K562 (cell line): Measurements from ENCODE around the gene ZBTB14. TPM values are rescaled to one million over a fixed set of nuclear protein-coding genes. Genes with fewer than 3 reads are reported as not detected.

ENCODE experiments used
- ATAC-seq: fragments of 200-7000 bp; cut with Tn5 transposase; 3 replicates; pipeline ENCODE4 v1.9.1; 2020; ENCODE audit warnings: moderate library complexity
- BruUV-seq: library from RNA; stranded (reverse); fragments of 400-500 nt; replicated peaks from 2 replicates; lab custom pipeline; 2021; lab: Mats Ljungman, UMichigan
- CTCF ChIA-PET: fragments of 300-600 bp; formaldehyde crosslinking; extraction: SDS; loops from one replicate; lab custom pipeline; 2021; ENCODE audit warnings: low intra/inter-chr PET ratio; lab: Yijun Ruan, JAX
- POLR2A ChIA-PET: fragments of 300-600, 350-650 bp; sonication (Branson Sonifier 250); formaldehyde crosslinking; extraction: SDS; loops from one replicate; lab custom pipeline; 2021; ENCODE audit warnings: antibody characterized with exemption, inconsistent platforms; lab: Yijun Ruan, JAX
- DNase-seq, 4 experiments: peaks; one replicate each; pipeline versions ENCODE4 v3.0.0 to v3.0.0-alpha.2; 2011 to 2018; ENCODE audit warnings: low spot score in 3 of 4, mixed read lengths in 3 of 4; ENCODE audit errors: extremely low read depth in 1 of 4
- FAIRE-seq: peaks from 2 replicates; lab custom pipeline; 2011; peaks lifted over from hg19 to GRCh38; lab: Jason Lieb, UNC
- H2AFZ ChIP-seq: 2 replicates; pipeline ENCODE4 v1.6.0; 2011; ENCODE audit warnings: low read depth, low read length, control low read depth, inconsistent platforms
- H3K27ac ChIP-seq: fragments of 200-600 bp; 3 replicates; pipeline ENCODE4 v1.8.0; 2011; ENCODE audit warnings: low read depth, mild to moderate bottlenecking, control low read depth, inconsistent platforms, low read length, moderate library complexity, mixed read lengths; ENCODE audit errors: extremely low read depth
- H3K27me3 ChIP-seq, 2 experiments: fragments of 300-600 bp in 1 of 2; 2 replicates in 1 of 2; 3 replicates in 1 of 2; pipeline versions ENCODE4 v1.6.0 to v1.8.0; 2011; ENCODE audit warnings: inconsistent platforms in 2 of 2, low read length in 2 of 2, mild to moderate bottlenecking in 1 of 2, mixed read lengths in 1 of 2, moderate library complexity in 1 of 2; ENCODE audit not compliant: control insufficient read depth in 2 of 2, insufficient read depth in 2 of 2
- H3K36me3 ChIP-seq: fragments of 300-600 bp; 3 replicates; pipeline ENCODE4 v1.8.0; 2011; ENCODE audit warnings: mild to moderate bottlenecking, low read length, inconsistent platforms; ENCODE audit not compliant: control insufficient read depth, insufficient read depth
- H3K4me1 ChIP-seq, 2 experiments: fragments of 200-600 bp in 1 of 2; replicated peaks in 1 of 2; 2 replicates in 1 of 2; 3 replicates in 1 of 2; pipeline versions ENCODE4 v1.5.1 to v1.8.0; 2011; ENCODE audit warnings: inconsistent platforms in 2 of 2, low read length in 2 of 2, mild to moderate bottlenecking in 1 of 2, mixed read lengths in 1 of 2, moderate library complexity in 1 of 2; ENCODE audit not compliant: control insufficient read depth in 2 of 2, insufficient read depth in 2 of 2
- H3K4me2 ChIP-seq: 2 replicates; pipeline ENCODE4 v1.6.1; 2011; ENCODE audit warnings: low read length, control low read depth, inconsistent platforms, mixed read lengths; ENCODE audit not compliant: insufficient read depth
- H3K4me3 ChIP-seq: fragments of 200-600 bp; sonication (generic), shearing (Covaris generic); 2 replicates; pipeline ENCODE4 v1.5.1; 2016; ENCODE audit warnings: control low read depth, inconsistent platforms
- H3K79me2 ChIP-seq: fragments of 200-600 bp; 3 replicates; pipeline ENCODE4 v1.8.0; 2011; ENCODE audit warnings: low read length, inconsistent platforms; ENCODE audit not compliant: control insufficient read depth, insufficient read depth
- H3K9ac ChIP-seq, 2 experiments: 2 replicates each; pipeline versions ENCODE4 v1.6.0 to v1.6.1; 2011; ENCODE audit warnings: low read depth in 2 of 2, low read length in 2 of 2, control low read depth in 1 of 2, inconsistent platforms in 1 of 2, mild to moderate bottlenecking in 1 of 2, mixed read lengths in 1 of 2; ENCODE audit not compliant: insufficient read depth in 1 of 2
- H3K9me1 ChIP-seq: one replicate; pipeline ENCODE4 v1.6.0; 2011; ENCODE audit warnings: inconsistent platforms, mild to moderate bottlenecking, low read length, moderate library complexity; ENCODE audit not compliant: control insufficient read depth, insufficient read depth
- H3K9me3 ChIP-seq: replicated peaks from 2 replicates; pipeline ENCODE4 v1.5.1; 2011; ENCODE audit warnings: low read depth, low read length, inconsistent platforms; ENCODE audit not compliant: control insufficient read depth, insufficient read depth
- H4K20me1 ChIP-seq: replicated peaks from 2 replicates; pipeline ENCODE4 v1.6.1; 2011; ENCODE audit warnings: low read length, inconsistent platforms, mixed read lengths; ENCODE audit not compliant: control insufficient read depth, insufficient read depth
- GMEB1 ChIP-seq: fragments of 250-450 bp; sonication (Bioruptor Pico); IDR thresholded peaks from 2 replicates; pipeline ENCODE4 v1.4.0; 2020; ENCODE audit warnings: mild to moderate bottlenecking
- NELFE ChIP-seq: IDR thresholded peaks from 2 replicates; pipeline ENCODE4 v1.6.1; 2011; ENCODE audit warnings: mild to moderate bottlenecking; ENCODE audit not compliant: insufficient read depth, insufficient read length
- RNF2 ChIP-seq: sonication (generic); IDR thresholded peaks from 2 replicates; pipeline ENCODE4 v1.6.1; 2016
- SAFB2 ChIP-seq: fragments of 200-400 bp; formaldehyde crosslinking; IDR thresholded peaks from 2 replicates; pipeline ENCODE4 v1.6.1; 2018; ENCODE audit warnings: borderline replicate concordance, low read length, low read depth, moderate library complexity; ENCODE audit not compliant: severe bottlenecking
- SIX5 ChIP-seq, 2 experiments: IDR thresholded peaks; 2 replicates each; pipeline ENCODE4 v1.6.1; 2011; ENCODE audit warnings: low read length in 2 of 2, borderline replicate concordance in 1 of 2, low read depth in 1 of 2, mild to moderate bottlenecking in 1 of 2, moderate library complexity in 1 of 2; ENCODE audit not compliant: insufficient read depth in 1 of 2
- WGBS: fragments of 100-300 bp; shearing (Covaris generic); methylation state at CpG from one replicate; pipeline ENCODE4 v1.1.6; 2016; ENCODE audit warnings: low coverage, mixed read lengths; ENCODE audit not compliant: insufficient coverage; ENCODE audit errors: missing lambda C conversion rate; 5-methylcytosine and 5-hydroxymethylcytosine counted together
- in situ Hi-C: fragments of 300-500 bp; cut with MboI; formaldehyde crosslinking; loops from 4 replicates; pipeline ENCODE4 v1.15.0; 2018; ENCODE audit warnings: inconsistent platforms, mixed read lengths
- intact Hi-C: fragments of 100-400 bp; cut with micrococcal nuclease; formaldehyde crosslinking; loops from 2 replicates; pipeline ENCODE4 v1.14.2; 2022
- polyA plus RNA-seq, 8 experiments: library from polyadenylated mRNA; depleted of rRNA in 4 of 8; stranded (reverse) in 5 of 8; unstranded in 3 of 8; fragments of >200 nt; fragmentation: Nextera tagmentation in 2 of 8; fragmentation: Illumina TruSeq in 1 of 8; extraction: Ambion mirVana in 2 of 8; extraction: Trizol in 1 of 8; gene quantifications; 2 replicates each; pipeline versions ENCODE4 v1.2.1 to v1.2.3, GENCODE V29; 2011 to 2014; ENCODE audit warnings: inconsistent platforms in 1 of 8, missing spikeins in 1 of 8
- total RNA-seq, 7 experiments: library from RNA; depleted of rRNA in 6 of 7; stranded (reverse); fragments of >200 nt in 6 of 7; fragmentation: Illumina TruSeq in 2 of 7; extraction: Trizol in 2 of 7; gene quantifications; 2 replicates each; pipeline versions ENCODE4 v1.2.1 to v1.2.3, GENCODE V29; 2011 to 2021; ENCODE audit warnings: low replicate concordance in 1 of 7

The ZBTB14 gene
- total and polyA plus RNA-seq, 9 of the 15 experiments (the other 6 are each of a cell fraction or from before 2014, with no cell fraction given): 2.8 to 12.6 (median 9.0) TPM

- no peak for TF ChIP-seq SIX5 (IDR thresholded peaks at IDR 0.05; ENCODE audit: borderline replicate concordance in 1 of 2, insufficient read depth in 1 of 2, low read depth in 1 of 2, low read length in 2 of 2)
- TF ChIP-seq RNF2: no peak
- no peak for TF ChIP-seq NELFE
Observed at GRCh38 chr18:5288517-5288935, 7.0 kb downstream of the ZBTB14 start (continued).

- H3K27me3 ChIP-seq: no peaks in the 10 kb centered on the region
- no peaks in the 10 kb centered on the region for H3K4me1 ChIP-seq
- BruUV-seq: no TSS peak
- ATAC-seq: no peak
- CTCF ChIA-PET: no interaction called here
- H3K79me2 ChIP-seq: no peaks in the 10 kb centered on the region
- TF ChIP-seq SAFB2 (no peak), GMEB1 (CRISPR knock-in tag) (no peak)
- TF ChIP-seq, all 486 proteins: peak for 0
- H3K9me1 ChIP-seq: no peaks in the 10 kb centered on the region
- H4K20me1 ChIP-seq: no peaks in the 10 kb centered on the region
- H3K4me3 ChIP-seq: no peak overlapping the region
- no peak for FAIRE-seq
- no peak overlapping the region for H3K9ac ChIP-seq
- 58% methylated on average over 2 of the region's 2 CpGs for WGBS
- POLR2A ChIA-PET: interaction anchor here (1.0 kb wide), 1 partner anchor 50 kb away, joined by 3 read pairs; no protein-coding TSS in a partner anchor
- no peaks in the 10 kb centered on the region for H3K9me3 ChIP-seq
- H3K36me3 ChIP-seq: peaks cover 25% of the 10 kb centered on the region
- DNase-seq: no peak
- no peak overlapping the region for H2AFZ ChIP-seq
- no peak overlapping the region for H3K27ac ChIP-seq
- in situ Hi-C loops: loop anchor here (25.0 kb wide), 1 partner anchor 1449 kb away; the partner anchor contains the start of gene ARHGAP28
- no peak overlapping the region for H3K4me2 ChIP-seq
- intact Hi-C loops: no loop called here
Observed at GRCh38 chr18:5287854-5288253, 7.7 kb downstream of the ZBTB14 start.
